Skeletal muscle tissue (tissue), 4 donors: ENCODE results near the gene RDM1. TPM values are rescaled to one million over a fixed set of nuclear protein-coding genes. Genes with fewer than 3 reads are reported as not detected.

ENCODE experiments used
- H3K27ac ChIP-seq: one replicate; pipeline ENCODE4 v1.7.0; 2013; ENCODE audit warnings: mild to moderate bottlenecking, low read depth, low read length, inconsistent platforms
- H3K27me3 ChIP-seq, 3 donors: one replicate each; pipeline ENCODE4 v1.7.0; 2013; ENCODE audit warnings: low read length in 3 of 3; ENCODE audit not compliant: control insufficient read depth in 3 of 3, insufficient read depth in 3 of 3
- H3K36me3 ChIP-seq, 3 donors: one replicate each; pipeline ENCODE4 v1.7.0; 2013; ENCODE audit warnings: low read length in 3 of 3; ENCODE audit not compliant: control insufficient read depth in 3 of 3, insufficient read depth in 3 of 3
- H3K4me1 ChIP-seq, 3 donors: one replicate each; pipeline ENCODE4 v1.7.0; 2013; ENCODE audit warnings: low read length in 3 of 3, mild to moderate bottlenecking in 3 of 3; ENCODE audit not compliant: control insufficient read depth in 3 of 3, insufficient read depth in 3 of 3
- H3K4me3 ChIP-seq, 3 donors: one replicate each; pipeline ENCODE4 v1.7.0; 2013; ENCODE audit warnings: low read length in 3 of 3
- H3K9ac ChIP-seq, 3 donors: one replicate each; pipeline ENCODE4 v1.7.0; 2013; ENCODE audit warnings: low read length in 3 of 3, mild to moderate bottlenecking in 3 of 3, moderate library complexity in 2 of 3, low read depth in 1 of 3
- H3K9me3 ChIP-seq, 3 donors: one replicate each; pipeline ENCODE4 v1.7.0; 2013; ENCODE audit warnings: low read length in 3 of 3; ENCODE audit not compliant: control insufficient read depth in 3 of 3
- total RNA-seq: library from RNA; depleted of rRNA; stranded (reverse); fragments of >200 nt; gene quantifications from one replicate; pipeline ENCODE4 v1.2.3, GENCODE V29; 2014
- donor health status: Osteomylitis.

Gene RDM1
- total RNA-seq, 1 donor from 2014 or later, result not detected

DNA sequence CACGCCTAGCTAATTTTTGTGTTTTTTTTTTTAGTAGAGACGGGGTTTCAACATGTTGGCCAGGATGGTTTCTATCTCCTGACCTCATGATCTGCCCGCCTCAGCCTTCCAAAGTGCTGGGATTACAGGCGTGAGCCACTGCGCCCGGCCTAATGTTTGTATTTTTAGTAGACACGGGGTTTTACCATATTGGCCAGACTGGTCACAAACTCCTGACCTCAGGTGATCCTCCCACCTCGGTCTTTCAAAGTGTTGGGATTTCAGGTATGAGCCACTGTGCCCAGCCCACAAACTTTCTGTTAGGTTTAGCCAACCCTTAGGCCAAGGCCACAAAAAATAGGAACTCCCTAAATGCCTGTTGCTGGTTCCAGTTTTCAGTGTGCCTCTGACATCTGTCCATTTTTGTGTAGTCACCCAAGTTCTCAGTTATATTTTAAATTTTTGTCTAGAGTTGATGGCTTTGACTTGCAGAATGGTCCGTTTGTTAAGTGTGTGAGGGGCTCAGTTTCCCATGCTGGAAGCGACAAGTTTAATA, 38.0 kb upstream of the RDM1 start:
- H3K9me3 ChIP-seq, result no peaks in the 10 kb centered on the region
- H3K27me3 ChIP-seq, result no peaks in the 10 kb centered on the region
- no peaks in the 10 kb centered on the region for H3K36me3 ChIP-seq
- H3K4me3 ChIP-seq, result no peak overlapping the region
- H3K27ac ChIP-seq, result no peak overlapping the region
- peaks cover 0 to 12% (median 7%) of the 10 kb centered on the region in 3 donors for H3K4me1 ChIP-seq
- H3K9ac ChIP-seq, result no peak overlapping the region

- no peaks in the 10 kb centered on the region for H3K9me3 ChIP-seq
- H3K9ac ChIP-seq, result no peak overlapping the region
- no peaks in the 10 kb centered on the region for H3K36me3 ChIP-seq
- no peak overlapping the region for H3K4me3 ChIP-seq
- peaks cover 0 to 2% (median 0%) of the 10 kb centered on the region in 3 donors for H3K4me1 ChIP-seq
- no peaks in the 10 kb centered on the region for H3K27me3 ChIP-seq
- no peak overlapping the region for H3K27ac ChIP-seq
These were observed 34.7 kb upstream of the RDM1 start for GRCh38 chr17:35965272-35965671.

DNA sequence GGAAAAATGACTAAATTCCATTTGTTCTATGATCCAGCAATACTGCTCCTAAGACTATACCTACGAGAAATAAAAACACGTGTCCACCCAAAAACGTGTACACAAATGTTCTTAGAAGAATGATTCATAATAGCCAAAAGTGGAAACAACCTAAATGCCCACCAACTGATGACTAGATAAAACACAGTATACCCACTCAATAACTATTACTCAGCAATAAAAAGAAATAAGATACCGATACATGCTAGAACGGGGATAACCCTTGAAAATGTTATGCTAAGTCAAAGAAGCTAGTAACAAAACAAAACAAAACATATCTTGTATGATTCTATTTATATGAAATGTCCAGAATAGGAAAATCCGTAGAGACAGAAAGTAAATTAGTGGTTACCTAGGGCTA, 33.1 kb upstream of the RDM1 start:
- no peak overlapping the region for H3K27ac ChIP-seq
- no peak overlapping the region for H3K4me3 ChIP-seq
- H3K36me3 ChIP-seq, result no peaks in the 10 kb centered on the region
- H3K9ac ChIP-seq, result no peak overlapping the region
- no peaks in the 10 kb centered on the region for H3K4me1 ChIP-seq
- no peaks in the 10 kb centered on the region for H3K9me3 ChIP-seq
- H3K27me3 ChIP-seq, result peaks cover 0 to 4% (median 0%) of the 10 kb centered on the region in 3 donors

DNA sequence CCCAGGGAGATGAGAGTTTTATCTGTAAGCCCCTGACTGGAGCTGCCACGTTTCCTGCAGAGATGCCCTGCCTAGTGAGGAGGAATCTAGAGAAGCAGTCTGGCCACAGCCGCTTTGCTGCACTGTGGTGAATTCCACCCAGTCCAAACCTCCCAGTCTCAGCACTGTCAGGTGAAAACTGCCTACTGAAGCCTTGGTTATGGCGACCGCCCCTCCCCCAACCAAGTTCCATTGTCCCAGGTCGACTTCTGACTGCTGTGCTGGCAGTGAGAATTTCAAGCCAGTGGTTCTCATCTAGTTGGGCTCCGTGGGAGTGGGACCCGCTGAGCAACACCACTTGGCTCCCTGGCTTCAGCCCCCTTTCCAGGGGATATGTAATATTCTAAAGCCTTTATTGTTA, 23.1 kb upstream of the RDM1 start:
- Histone ChIP-seq H3K9me3 (no peaks in the 10 kb centered on the region), H3K9ac (no peak overlapping the region), H3K36me3 (no peaks in the 10 kb centered on the region), H3K4me3 (no peak overlapping the region), H3K27ac (no peak overlapping the region), H3K27me3 (no peaks in the 10 kb centered on the region), H3K4me1 (no peaks in the 10 kb centered on the region)

- no peaks in the 10 kb centered on the region for H3K27me3 ChIP-seq
- H3K4me1 ChIP-seq, result no peaks in the 10 kb centered on the region
- H3K27ac ChIP-seq, result no peak overlapping the region
- no peaks in the 10 kb centered on the region for H3K36me3 ChIP-seq
- H3K9ac ChIP-seq, result no peak overlapping the region
- no peak overlapping the region for H3K4me3 ChIP-seq
- H3K9me3 ChIP-seq, result no peaks in the 10 kb centered on the region
These were observed 18.8 kb upstream of the RDM1 start for GRCh38 chr17:35949401-35949800.

DNA sequence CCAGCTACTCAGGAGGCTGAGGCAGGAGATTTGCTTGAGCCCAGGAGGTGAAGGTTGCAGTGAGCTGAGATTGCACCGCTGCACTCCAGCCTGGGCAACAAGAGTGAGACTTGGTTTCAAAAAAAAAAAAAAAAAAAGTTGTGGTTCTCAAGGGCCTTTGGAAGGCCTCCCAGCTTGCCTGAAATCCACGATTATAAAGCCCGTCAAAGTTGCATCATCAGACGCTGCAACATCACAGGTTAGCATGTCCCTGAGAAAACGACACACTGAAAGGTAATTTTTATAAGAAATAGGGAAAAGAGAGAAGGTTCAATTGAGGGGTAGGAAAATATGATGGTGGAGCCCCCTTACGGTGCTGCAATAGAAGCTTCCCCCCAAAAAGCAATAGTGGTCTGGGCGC, 17.5 kb upstream of the RDM1 start:
- H3K9me3 ChIP-seq, result no peaks in the 10 kb centered on the region
- no peak overlapping the region for H3K9ac ChIP-seq
- H3K36me3 ChIP-seq, result no peaks in the 10 kb centered on the region
- no peak overlapping the region for H3K4me3 ChIP-seq
- H3K27ac ChIP-seq, result no peak overlapping the region
- H3K4me1 ChIP-seq, result no peaks in the 10 kb centered on the region
- peaks cover 0 to 4% (median 0%) of the 10 kb centered on the region in 3 donors for H3K27me3 ChIP-seq

GRCh38 chr17:35947156-35947585, 16.6 kb upstream of the RDM1 start:
- Histone ChIP-seq H3K4me1 (no peaks in the 10 kb centered on the region), H3K27me3 (peaks cover 0 to 4% (median 0%) of the 10 kb centered on the region in 3 donors), H3K36me3 (no peaks in the 10 kb centered on the region), H3K27ac (no peak overlapping the region), H3K9me3 (no peaks in the 10 kb centered on the region), H3K4me3 (no peak overlapping the region), H3K9ac (no peak overlapping the region)

GRCh38 chr17:35944151-35944550, 13.6 kb upstream of the RDM1 start:
- no peak overlapping the region for H3K4me3 ChIP-seq
- H3K9me3 ChIP-seq, result no peaks in the 10 kb centered on the region
- H3K27me3 ChIP-seq, result peaks cover 0 to 4% (median 0%) of the 10 kb centered on the region in 3 donors
- H3K4me1 ChIP-seq, result no peaks in the 10 kb centered on the region
- H3K36me3 ChIP-seq, result no peaks in the 10 kb centered on the region
- no peak overlapping the region for H3K27ac ChIP-seq
- H3K9ac ChIP-seq, result no peak overlapping the region

- Histone ChIP-seq H3K4me1 (no peaks in the 10 kb centered on the region), H3K36me3 (no peaks in the 10 kb centered on the region), H3K27ac (no peak within 1 kb of the TSS), H3K4me3 (no peak within 1 kb of the TSS), H3K27me3 (peaks cover 0 to 4% (median 0%) of the 10 kb centered on the region in 3 donors), H3K9ac (no peak within 1 kb of the TSS), H3K9me3 (no peaks in the 10 kb centered on the region)
These were observed 13.0 kb upstream of the RDM1 start, which contains the start of gene LYZL6 for GRCh38 chr17:35943537-35943936. LYZL6 (minus strand) TSS chr17:35943713; CDS start chr17:35939356, 4,357 bp downstream.

DNA sequence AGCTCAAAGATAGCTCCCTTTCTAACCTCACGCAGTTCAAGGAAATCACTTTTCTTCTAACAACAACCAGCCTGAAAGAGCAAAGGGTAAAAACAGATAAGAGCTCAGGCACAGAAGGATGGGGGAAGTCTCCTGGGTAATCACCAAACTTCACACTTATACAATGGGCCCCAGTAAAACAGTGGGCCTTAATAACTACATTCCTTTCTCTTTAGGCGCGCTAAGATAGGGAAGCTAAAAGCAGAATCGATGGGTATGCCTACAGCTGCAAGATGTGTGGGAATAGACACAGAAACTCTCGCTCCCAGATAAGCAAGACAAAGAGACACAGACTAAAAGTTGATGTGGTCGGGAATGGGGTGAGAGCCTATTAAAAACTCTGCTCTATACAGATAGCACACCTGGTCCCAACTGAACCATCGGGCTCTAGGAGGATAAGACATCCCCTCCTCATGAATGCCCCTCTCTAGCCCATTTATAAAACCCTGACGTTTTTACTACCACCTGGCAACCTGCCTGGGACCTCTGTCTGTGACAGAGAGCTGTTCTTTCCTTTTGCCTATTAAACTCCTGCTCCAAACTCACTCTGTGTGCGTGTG, 12.1 kb upstream of the RDM1 start:
- no peak overlapping the region for H3K9ac ChIP-seq
- no peak overlapping the region for H3K27ac ChIP-seq
- H3K4me3 ChIP-seq, result no peak overlapping the region
- H3K9me3 ChIP-seq, result no peaks in the 10 kb centered on the region
- H3K36me3 ChIP-seq, result no peaks in the 10 kb centered on the region
- H3K27me3 ChIP-seq, result peaks cover 0 to 4% (median 2%) of the 10 kb centered on the region in 3 donors
- H3K4me1 ChIP-seq, result no peaks in the 10 kb centered on the region
